ENCODE data around the gene CUTA.

The CUTA gene

GRCh38 chr6:33424855-33425667 lies 7.2 kb upstream of the CUTA start:
- no peak for DNase-seq (ENCODE audit: low read depth in 1 of 2, low spot score in 1 of 2)

GRCh38 chr6:33423777-33424176 lies 5.9 kb upstream of the CUTA start:
- DNase-seq (ENCODE audit: low read depth in 1 of 2, low spot score in 1 of 2) = no peak

DNA sequence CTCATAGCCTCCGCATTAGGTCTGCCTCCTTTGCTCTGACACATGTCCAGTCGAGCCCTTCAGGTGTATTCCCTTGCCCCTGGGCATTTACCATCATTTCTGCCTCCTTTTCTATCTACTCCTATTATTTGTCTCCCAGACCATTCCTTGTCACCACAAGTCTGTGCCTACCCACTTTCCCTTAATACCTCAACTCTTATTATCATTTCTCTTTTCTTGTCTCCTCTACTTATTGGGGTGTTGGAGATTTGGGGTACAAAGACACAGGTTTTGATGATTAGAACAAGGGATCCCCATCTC lies 3.4 kb upstream of the CUTA start:
- DNase-seq (ENCODE audit: low read depth in 1 of 2, low spot score in 1 of 2) = no peak

GRCh38 chr6:33420491-33421343 lies 2.8 kb upstream of the CUTA start:
- DNase-seq (ENCODE audit: low read depth in 1 of 2, low spot score in 1 of 2) = no peak

GRCh38 chr6:33419580-33420490 lies 1.9 kb upstream of the CUTA start, which contains the start of gene SYNGAP1:
TSS of gene SYNGAP1 (plus strand) at chr6:33420065. CDS start at chr6:33420265, 200 bp downstream.
- peak in 1 of 2 donors; percentile 35 for DNase-seq (ENCODE audit: low read depth in 1 of 2, low spot score in 1 of 2)

GRCh38 chr6:33418690-33419291 lies 884 bp upstream of the CUTA start:
- no peak for DNase-seq (ENCODE audit: low read depth in 1 of 2, low spot score in 1 of 2)

GRCh38 chr6:33417128-33417902 lies 592 bp downstream of the CUTA start:
- no peak for DNase-seq (ENCODE audit: low read depth in 1 of 2, low spot score in 1 of 2)

GRCh38 chr6:33416386-33417127 lies 1.4 kb downstream of the CUTA start:
- DNase-seq (ENCODE audit: low read depth in 1 of 2, low spot score in 1 of 2) = no peak

GRCh38 chr6:33415831-33416230 lies 2.1 kb downstream of the CUTA start:
- no peak for DNase-seq (ENCODE audit: low read depth in 1 of 2, low spot score in 1 of 2)

GRCh38 chr6:33414592-33415271 lies 3.2 kb downstream of the CUTA start:
- no peak for DNase-seq (ENCODE audit: low read depth in 1 of 2, low spot score in 1 of 2)

DNA sequence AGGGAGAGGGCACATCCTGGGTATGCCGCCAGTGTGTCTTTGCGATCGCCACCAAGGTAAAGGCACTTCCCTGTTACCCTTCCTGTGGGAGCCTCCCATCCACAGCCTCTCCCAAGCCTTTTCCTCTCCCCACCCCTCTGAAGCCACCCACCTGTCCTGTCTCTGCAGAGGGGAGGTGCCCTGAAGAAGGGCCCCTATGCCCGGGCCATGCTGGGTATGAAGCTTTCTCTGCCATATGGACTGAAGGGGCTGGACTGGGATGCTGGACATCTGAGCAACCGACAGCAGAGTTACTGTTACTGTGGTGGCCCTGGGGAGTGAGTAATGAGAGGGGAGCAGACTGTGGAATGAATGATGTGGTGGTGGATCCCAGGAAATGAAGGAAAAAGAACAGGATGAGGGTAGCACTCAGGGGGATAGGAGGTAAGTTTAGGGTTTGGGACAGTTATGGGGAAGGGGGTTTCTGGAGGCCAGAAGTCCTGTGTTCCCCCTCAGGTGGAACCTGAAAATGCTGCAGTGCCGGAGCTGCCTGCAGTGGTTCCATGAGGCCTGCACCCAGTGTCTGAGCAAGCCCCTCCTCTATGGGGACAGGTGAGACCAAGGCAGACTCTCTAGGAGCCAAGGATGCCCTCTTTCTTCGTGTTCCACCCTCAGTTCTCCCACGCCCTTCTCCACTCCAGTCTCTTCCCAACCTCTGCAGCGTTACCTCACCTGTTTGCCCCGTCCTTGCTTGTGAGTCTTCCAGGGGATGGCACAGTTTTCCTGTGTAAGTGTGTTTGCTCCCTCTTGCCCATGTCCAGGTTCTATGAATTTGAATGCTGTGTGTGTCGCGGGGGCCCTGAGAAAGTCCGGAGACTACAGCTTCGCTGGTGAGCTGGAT lies 4.4 kb downstream of the CUTA start:
- DNase-seq (ENCODE audit: low read depth in 1 of 2, low spot score in 1 of 2) = no peak

DNA sequence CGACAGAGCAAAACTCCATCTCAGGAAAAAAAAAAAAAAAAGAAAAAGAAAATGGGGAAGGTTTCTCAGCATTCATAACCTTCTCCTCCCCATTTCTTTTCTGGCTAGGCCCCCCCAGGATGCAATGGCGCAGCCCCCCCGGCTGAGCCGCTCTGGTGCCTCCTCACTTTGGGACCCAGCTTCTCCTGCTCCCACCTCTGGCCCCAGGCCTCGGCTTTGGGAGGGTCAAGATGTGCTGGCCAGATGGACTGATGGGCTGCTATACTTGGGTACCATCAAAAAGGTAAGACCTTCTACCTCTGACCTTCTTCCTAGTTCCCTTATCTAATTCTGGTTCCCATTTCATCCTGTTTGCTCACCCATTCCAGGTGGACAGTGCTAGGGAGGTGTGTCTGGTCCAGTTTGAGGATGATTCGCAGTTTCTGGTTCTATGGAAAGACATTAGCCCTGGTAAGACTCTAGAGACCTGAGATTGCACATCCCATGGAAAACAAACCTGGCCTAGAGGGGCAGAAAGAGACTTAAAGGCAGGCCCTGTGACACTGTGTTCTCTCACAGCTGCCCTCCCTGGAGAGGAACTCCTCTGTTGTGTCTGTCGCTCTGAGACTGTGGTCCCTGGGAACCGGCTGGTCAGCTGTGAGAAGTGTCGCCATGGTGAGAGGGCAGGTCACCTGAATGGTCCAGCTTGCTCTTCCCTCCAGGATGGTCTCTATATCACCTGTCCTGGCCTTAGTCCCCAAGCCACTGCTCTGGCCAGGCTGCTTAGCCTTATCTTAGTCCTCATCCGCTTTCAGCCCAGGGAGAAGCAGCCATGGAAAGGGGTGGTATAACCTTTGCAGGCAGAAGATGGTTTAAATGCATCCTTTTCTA lies 5.5 kb downstream of the CUTA start:
- no peak for DNase-seq (ENCODE audit: low read depth in 1 of 2, low spot score in 1 of 2)

DNA sequence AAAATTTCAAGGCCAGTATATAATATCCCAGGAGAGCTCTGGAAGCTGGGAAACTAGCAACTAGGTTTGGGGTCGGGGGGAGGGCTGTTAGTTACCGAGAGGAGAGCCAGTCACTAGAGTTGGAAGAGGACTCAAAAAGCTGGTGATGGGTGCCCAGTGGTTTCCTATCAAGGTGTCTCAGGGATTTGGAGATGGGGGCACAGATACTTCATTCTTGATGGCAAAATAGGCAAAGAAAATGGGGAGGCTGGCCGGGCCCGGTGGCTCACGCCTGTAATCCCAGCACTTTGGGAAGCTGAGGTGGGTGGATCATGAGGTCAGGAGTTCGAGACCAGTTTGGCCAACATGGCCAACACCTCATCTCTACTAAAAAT lies 6.3 kb downstream of the CUTA start:
- DNase-seq (ENCODE audit: low read depth in 1 of 2, low spot score in 1 of 2) = no peak

GRCh38 chr6:33410711-33411631 lies 6.9 kb downstream of the CUTA start, which contains the start of gene PHF1:
TSS of gene PHF1 (plus strand) at chr6:33411014. CDS start at chr6:33412264, 1,250 bp downstream.
- peak in 1 of 2 donors; percentile 62 for DNase-seq (ENCODE audit: low read depth in 1 of 2, low spot score in 1 of 2)

DNA sequence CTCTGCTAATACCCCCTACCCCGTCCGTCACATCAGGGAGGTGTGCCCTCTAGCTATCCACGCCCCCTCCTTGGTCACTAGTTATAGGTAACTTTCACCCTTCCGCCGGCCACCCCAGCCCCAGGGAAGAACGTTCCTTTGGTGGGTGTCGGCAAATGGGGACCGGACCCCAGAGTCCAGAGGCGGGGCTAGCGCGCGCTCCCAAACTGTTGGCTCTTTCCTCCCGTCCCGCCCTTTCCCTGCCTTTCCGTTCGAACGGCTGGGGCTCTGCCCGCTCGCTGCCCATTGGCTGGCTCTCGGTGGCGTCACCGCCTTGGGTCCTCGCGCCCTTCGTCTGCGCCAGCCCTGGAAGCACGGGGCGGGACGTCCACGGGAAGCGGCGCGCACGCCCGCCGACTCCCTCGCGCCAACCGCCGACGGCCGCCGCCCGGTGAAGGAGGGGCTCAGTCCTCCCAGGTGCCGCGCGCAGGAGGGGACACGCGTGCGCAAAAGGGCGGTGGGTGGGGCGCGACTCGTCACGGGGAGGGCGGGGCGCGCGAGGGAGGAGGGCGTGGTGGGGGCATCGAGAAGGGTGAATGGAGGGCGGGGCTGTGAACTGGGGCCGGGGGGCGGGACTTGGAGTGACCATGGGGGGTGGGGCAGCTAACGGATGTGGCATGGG lies 7.7 kb downstream of the CUTA start:
- DNase-seq (ENCODE audit: low read depth in 1 of 2, low spot score in 1 of 2) = peak; percentile 95 to 96

Data from stimulated activated CD4-positive, alpha-beta T cell treated with anti-CD3 and anti-CD28 coated beads, Interleukin-15, amount 100 ng/mL, for 1 hour (primary cell).